NOMO-1 treated with dmso at 0.1 percent for 144 hours (cell line): ENCODE measurements around the gene FMNL3.
A peak's percentile ranks its signal among the peaks of the same experiment; 100 is the strongest.
"Not testable (repeated sequence)": the region's sequence is repeated elsewhere in the genome, so short reads cannot be mapped to it uniquely, and the experiment has no call there.

Source experiments
- DNase-seq: peaks from one replicate; lab custom pipeline; 2025; ENCODE audit not compliant: unreplicated experiment; lab: John Stamatoyannopoulos, UW

FMNL3 gene

GRCh38 chr12:49717800-49718199 lies 10.6 kb upstream of the FMNL3 start:
- not testable (repeated sequence) for DNase-seq

DNA sequence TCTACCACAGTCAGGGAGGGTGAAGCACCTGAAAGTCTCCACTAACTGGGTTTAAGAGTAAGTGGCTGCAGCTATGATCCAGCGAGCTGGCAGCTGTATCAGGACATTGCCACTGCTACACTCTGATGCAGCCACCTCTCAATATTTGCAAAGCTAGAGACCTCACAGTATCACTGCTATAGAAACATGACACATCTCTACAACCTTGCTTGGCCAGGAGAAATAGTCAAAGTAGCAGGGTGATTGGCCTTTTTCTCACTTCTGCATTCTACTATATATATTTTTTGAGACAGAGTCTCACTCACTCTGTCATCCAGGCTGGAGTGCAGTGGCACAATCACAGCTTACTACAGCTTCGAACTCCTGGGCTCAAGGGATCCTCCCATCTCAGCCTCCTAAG lies 9.3 kb upstream of the FMNL3 start:
- DNase-seq, result no peak

GRCh38 chr12:49713952-49714351 lies 6.7 kb upstream of the FMNL3 start:
- DNase-seq, result not testable (repeated sequence)

DNA sequence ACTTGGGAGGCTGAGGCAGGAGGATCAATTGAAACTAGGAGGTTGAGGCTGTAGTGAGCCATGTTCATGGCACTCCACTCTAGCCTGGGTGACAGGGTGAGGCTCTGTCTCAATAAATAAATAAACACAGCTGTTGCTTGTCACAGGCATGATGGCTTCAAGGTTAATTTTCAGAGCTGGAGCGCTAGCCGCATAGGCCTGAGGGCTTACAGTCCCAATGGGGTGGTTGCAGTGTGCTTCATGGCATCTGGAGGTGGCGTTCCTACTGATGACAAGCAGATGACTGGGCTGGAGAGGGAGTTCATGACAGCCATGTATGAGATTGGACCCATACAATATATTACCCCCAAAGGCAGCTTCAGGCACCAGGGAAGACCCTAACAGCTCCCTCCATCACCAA lies 1.6 kb upstream of the FMNL3 start:
- DNase-seq, result no peak

DNA sequence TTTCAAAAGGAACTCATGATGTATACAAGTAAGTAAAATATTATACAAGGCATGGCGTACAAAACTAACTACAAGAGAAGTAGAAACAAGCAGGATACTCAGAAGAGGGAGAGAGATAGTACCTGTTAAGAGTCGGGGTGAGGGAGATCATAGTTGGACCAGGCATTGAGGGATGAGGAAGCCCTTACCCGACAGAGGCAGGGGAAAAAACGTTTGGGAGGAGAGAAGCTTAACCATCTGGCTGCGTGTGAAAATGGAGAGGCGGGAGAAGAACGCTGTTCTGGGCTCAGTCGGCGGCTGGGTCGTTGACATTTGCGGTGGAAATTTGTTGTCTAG lies 575 bp upstream of the FMNL3 start:
- no peak for DNase-seq

DNA sequence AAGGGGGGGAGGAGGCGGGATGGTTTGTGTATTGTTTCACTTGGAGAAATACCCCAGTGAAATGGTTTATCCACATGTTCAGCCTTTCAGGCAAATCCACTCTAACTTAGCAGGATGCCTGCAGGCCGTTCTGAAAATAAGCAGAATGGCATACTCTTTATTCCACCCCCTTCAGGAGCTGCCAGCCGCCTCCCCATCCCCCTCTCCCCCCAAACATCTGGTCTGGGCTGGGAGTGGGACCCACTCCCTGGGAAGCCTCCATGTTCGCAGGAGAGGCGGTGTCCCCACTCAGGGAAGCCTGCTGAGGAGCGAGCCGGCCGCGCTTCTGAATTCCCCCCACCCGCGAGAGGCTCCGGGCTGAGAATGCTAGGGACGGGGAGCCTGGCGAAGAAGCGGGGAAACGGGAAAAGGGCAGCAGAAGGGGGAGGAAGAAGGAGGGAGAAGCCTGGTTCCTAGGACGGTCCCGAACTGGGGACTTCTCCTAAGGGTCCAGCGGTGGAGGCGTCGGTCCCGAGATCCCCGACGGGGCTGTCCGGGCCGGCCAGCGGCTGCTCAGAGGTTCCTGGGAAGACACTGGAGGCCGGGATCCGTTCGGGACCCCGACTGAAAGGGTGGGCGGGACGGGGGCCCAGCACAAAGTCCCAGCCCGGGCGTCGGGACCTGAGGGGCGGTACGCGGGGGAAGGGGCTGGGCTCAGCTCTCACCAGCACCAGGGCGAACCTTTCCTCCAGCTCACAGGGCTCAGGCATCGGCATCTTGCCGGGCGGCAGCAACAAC lies 666 bp downstream of the FMNL3 start:
- no peak for DNase-seq

- no peak for DNase-seq
These were observed 1.6 kb downstream of the FMNL3 start for GRCh38 chr12:49705479-49706134.

DNA sequence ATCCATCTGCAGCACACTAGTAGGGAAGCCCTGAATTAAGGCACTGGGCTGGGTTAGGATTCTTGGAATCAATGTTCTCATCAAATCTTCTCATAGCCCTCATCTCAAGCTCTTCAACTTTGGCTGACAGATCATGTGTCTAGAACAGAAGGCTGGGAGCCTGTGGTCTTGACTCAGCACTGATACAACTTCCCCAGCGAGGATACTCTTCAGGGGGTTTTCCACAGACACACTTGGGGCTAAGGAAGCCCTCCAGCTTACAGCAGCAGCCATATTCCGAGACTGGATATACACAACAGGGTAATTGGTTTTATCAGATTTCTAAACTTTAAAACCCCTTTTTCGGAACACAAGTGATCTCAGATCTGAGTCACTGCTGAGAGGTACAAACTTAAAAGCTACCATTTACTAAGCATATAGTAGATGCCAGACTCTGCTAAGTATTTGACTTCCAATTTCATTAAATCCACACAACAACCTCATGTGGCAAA lies 3.5 kb downstream of the FMNL3 start:
- DNase-seq, result no peak

DNA sequence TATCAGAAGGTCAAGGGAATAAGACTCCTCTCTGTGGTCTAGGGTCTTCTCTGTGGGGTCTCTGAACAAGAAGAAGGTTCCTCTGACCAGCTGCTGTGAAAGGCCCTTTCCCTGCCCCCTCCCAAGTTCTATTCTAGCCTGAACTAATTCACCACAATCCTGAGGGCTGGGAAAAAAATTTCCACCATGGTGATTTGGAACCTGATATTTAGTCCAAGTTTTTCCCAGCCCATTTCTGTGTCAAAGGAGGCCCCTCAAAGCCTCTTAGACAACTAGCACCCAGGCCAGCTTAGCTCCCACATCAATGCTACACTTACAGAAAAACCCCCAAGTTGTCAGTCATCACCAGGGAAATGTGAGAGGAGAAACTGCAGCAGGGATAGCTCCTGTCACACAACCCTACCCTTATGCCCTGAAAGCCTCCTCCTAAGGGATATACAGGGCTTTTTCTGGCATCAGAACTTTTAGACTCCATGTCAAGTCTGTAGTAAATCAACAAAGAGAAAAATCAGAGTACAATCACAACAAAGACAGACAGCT lies 4.5 kb downstream of the FMNL3 start:
- no peak for DNase-seq

- DNase-seq, result no peak
These were observed 5.2 kb downstream of the FMNL3 start for GRCh38 chr12:49702009-49702408.

DNA sequence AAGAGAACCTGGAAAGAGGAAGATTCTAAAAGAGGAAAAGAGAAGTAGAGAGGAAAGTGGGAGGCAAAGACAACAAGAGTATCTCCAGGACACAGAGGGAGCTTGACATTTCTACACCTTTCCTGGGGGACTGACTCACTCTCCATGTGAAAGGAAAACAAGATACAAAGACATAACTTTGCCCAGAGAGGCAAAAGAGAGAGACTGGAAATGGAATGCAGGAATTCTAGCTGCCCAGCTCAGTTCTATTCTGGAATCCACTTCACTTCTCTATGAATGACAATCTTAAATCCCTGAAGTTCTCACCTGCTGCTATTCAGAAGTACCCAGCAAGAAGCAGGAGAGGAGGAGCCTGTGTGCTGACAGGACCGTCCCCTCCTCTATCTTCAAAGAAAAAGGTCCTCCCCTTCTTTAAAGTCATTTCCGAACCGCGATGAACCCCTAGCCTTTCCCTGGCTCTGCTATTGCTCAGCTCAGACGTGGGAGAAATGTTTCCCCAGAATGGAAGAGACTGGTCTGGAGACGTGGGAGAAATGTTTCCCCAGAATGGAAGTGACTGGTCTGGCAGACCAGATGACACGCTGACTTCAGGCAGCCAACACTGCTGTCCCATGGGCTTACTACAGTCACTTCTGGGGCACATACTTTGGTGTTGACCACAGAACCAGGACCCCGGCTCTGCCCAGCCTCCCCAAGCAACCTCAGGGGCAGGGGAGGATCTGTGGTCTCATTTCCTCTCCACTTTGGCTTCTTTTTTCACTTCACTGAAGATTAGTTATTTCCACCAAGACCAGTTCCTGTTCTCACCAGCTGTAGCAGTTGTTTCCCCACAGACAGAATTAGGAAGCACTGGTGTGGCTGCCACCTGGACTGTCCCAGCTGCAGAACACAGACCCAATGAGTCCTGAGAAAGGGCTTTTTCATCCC lies 8.3 kb downstream of the FMNL3 start:
- DNase-seq, result peak; percentile 48

DNA sequence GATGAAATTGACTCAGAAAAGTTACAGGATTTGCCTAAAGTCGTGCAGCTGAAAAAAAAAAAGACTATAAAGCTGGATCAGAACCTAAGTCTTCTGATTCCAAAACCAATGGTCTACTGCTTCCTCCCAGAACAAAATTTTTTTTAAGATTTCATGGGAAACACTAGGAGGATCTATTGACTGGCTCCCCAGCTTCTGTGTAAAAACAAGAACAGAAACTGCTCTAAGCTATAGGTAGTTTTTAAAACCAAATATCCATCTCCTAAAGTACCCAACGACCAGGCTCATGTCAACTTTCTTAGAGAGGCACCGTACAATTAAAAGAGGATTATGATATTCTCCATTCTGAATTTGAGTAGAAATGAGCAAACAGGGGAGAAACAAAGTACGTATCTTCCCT lies 9.4 kb downstream of the FMNL3 start:
- DNase-seq, result no peak

DNA sequence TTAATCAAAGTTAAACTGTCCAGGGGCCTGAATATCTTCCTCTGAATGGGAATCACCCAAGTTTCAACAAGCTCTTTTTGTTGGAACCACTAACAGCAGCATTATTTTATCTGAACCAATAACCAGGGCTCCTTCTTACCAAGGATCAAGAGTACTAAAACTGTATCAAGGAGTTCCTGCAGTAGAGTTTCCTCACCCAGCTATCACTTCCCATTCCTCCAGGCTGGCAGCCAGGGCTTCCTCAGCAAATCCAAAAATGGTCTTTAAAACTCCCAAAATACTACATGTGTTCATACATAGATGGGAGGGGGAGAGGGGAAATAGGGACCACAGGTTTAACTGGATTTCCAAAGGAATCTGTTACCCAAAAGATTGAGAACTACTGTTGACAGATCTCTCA lies 10.5 kb downstream of the FMNL3 start:
- no peak for DNase-seq

GRCh38 chr12:49693931-49694444 lies 13.2 kb downstream of the FMNL3 start:
- no peak for DNase-seq

GRCh38 chr12:49692851-49693250 lies 14.4 kb downstream of the FMNL3 start:
- no peak for DNase-seq

GRCh38 chr12:49689785-49690184 lies 17.4 kb downstream of the FMNL3 start:
- DNase-seq, result no peak

DNA sequence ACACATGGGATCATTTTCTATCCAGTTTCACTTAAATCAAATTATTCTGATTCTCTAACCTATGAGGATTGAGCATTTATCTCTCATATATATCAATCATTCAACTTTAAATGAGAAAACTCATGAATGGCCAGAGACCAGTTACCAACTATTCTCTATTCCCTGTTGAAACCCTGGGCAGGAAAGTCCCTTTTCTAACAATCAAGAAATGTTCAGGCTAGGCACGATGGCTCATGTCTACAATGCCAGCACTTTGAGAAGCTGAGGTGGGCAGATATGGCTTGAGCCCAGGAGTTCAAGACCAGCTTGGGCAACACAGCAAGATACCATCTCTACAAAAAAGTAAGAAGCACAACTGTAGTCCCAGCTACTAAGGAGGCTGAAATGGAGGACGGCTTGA lies 18.0 kb downstream of the FMNL3 start:
- no peak for DNase-seq

GRCh38 chr12:49687941-49688340 lies 19.3 kb downstream of the FMNL3 start:
- no peak for DNase-seq

DNA sequence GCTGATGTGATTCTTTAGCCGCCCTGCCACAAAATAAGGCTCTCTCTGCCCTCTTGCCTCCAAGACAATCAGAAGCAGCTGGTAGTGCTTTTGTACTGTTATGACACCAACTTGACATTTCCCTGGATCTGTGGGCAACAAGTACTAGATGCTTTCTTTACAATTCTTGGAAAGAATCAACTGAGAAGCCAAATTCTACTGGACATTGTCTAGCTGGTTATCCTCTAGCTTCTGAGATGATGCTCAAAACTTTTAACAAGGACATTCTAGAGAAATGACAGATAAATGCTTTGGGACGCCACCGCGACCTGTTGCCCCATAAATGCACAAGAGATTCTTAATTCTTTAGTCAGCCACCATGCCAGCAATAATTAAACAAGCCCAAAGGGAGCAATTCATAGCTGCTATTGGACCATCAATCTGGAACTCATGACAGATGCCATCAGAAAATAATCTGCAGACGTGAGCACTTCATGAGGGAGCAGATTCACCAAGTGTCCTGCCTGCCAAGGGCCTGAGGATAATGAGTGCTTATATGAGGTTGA lies 22.8 kb downstream of the FMNL3 start:
- no peak for DNase-seq

- DNase-seq, result no peak
These were observed 23.5 kb downstream of the FMNL3 start for GRCh38 chr12:49683599-49684309.
